Measurements from ENCODE around the gene RGS16.

The RGS16 gene

DNA sequence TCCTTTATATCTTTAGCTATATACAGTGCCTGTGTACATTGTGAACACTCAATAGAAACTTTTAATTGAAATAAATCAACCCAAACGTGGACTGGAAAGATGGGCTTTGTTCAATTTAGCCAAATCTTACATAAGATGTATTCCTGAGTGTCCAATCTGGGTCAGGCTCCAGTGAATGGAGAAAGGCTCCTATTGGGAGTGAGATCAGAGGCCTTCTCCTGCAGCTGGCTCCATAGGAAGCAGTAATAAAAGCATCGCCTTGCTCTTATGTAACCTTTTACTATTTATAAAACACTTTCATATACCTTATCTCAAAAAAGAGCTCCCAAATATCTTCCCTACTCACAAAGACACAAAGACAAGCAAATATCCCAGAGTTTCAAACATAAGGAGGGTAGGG lies 24.9 kb upstream of the RGS16 start:
- no peak for DNase-seq

DNA sequence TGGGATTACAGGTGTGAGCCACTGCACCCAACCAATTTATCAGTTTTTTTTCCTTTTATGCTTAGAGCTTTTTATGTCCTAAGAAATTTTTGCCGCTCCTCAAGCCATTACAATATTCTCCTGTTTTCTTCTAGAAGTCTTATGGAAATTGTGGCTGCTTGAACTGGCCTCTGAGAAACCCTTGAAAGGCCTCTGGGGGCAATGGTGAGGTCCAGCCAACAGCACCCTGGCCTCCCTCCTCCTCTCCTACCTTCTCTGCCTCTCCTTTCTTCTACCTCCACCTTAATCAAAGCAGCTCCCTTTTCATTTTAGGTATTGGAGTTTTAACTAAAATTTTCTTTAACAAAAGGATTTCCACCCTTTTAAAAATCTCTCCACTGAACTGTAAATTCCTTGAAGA lies 24.5 kb upstream of the RGS16 start:
- no peak for DNase-seq

DNA sequence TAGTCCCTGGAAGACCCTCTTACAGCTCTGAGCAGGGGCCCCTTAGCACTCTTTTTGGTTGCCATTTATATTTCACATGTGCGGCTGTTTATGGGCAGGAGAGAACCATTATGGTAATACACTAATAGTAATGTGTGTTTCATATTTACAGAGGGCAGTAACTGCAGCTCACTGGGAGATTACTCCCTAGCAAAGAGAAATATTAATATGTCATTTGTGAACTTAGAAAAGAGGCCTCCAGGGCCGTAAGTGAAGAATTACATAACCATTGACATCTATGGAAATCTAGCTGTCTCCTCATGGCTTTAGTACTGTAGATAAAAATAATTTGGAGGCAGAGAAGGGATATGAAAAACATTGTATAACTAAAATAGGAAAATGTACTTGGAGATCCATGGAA lies 23.4 kb upstream of the RGS16 start:
- DNase-seq = no peak

DNA sequence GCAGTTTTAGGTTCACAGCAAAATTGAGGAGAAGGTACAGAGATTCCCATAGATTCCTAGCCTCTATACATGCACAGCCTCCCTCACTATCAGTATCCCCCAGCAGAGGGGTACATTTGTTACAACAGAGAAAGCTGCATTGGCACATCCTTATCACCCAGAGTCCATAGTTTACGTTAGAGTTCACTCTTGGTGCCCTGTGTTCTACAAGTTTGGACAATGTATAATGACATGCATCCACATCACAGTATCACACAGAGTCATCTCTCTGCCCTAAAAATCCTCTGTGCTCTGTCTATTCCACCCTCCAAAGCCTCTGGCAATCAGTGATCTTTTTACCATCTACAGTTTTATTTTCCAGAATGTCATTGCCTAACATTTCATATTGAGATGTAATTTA lies 22.3 kb upstream of the RGS16 start:
- no peak for DNase-seq

DNA sequence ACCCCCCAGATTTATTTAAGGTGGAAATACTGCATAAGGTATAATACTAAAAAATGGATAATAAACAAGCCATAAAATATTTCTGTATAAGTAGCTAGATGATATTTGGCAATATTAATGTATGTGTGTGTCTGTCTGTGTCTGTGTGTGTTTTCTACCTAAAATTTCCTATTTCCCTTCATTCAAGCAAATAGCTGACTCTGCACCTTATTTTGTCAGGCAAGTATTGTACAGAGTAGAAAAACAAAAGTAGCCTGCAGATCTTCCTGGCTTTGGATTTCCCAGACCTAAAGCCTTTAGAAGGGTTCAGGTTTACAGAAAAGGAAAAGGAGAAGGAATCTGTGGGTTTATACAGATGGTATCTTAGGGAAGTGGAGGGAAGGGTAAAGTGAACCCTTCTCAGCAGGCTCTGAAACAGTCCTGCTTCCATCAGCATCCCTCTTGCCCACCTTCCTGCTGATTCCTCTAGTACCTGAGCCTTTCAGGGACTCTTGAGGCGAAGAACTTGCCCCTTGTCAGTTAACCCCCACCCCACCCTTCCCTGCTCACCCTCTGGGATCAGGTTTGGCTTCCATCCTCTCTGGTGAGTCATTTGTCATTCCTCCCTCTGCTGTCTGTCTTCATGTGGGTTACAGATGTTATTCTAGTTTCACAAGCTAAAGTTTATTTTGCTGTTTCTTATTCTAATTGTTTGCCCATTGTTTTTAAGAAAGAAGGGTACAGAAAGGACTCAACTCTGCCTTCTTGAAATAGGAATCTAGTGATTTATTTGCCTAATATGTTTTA lies 21.7 kb upstream of the RGS16 start:
- no peak for DNase-seq

DNA sequence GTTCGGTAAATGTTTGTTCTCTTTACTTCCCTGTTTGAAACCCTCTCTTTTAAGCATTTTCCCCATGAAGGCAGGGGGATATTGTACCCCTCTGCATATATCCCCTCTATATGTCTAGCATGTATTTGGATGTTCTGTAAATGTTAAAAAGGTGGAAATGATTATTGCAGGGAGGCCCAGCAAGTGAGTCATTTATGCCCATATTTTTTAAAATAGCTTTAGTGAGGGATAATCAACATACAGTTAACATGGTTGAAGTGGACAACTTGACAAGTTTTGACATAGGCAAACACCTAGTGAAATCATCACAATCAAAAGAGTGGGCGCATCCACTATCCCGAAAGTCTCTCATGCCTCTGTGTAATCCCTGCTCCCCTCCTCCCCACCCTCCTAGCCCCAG lies 20.8 kb upstream of the RGS16 start:
- DNase-seq = no peak

DNA sequence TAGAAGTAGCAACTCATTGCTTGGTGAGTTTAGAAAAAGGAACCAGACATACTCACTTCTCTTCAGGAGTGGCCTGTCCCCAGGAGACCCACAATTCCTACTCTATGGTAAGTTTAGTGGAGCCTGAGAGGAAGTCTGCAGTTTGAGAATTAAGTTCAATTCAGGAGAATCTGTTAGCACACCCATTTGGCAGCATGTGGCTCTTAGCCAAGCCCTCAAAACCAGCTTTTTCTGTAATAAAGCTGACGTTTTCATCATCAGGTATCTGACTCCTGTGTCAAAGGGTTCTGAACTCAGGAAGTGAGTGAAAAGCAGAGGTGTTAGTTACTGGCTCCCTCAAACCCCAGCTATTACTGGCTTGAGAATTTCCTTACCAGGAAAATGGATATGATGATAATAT lies 20.4 kb upstream of the RGS16 start:
- no peak for DNase-seq

DNA sequence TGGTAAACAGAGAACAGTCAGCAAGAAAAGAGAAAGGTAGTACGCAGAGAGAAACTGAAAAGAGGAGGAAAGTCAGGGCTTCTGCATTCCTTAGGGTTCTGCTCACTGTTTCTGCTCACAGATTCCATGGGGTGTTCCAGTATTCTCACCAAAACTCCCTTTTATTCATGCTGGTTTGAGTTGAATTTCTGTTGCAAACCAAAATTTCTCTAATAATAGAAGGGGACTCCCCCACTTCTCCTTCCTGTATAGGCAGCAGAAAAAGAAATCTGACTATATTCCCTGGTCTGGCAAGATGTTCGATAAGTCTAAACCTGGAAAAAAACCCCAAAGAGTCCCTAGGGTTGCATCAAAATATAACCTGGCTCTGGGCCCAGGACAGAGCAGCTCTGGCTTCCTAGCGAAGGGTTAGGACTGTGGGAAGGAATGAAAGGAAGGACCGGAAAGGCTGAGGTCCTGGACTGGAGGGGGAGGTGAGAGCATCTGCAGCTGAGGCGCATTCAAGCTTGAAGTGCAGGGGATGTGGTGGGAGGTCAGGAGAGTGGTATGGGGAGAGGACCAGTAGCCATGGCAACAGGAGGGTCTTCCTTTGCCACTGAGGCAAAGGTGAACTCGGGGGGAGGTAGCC lies 18.8 kb upstream of the RGS16 start:
- no peak for DNase-seq

DNA sequence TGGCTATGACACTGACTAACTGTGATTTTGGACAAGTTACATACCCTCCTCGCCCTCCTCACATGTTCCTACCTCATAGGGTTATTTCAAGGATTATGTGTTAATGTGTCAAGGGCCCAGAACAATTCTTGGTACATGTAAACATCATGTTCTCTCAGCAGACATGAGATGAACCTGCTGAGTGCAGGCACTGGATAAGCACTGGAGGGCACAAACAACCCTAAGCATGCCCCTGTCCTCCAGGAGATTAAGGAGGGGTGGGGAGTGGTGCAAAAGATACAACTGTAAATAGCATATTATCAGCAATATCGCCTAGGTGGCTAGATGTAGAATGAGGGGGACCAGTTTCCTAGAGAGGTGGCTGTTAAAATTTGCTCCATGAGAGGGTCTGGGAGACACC lies 17.7 kb upstream of the RGS16 start:
- no peak for DNase-seq

DNA sequence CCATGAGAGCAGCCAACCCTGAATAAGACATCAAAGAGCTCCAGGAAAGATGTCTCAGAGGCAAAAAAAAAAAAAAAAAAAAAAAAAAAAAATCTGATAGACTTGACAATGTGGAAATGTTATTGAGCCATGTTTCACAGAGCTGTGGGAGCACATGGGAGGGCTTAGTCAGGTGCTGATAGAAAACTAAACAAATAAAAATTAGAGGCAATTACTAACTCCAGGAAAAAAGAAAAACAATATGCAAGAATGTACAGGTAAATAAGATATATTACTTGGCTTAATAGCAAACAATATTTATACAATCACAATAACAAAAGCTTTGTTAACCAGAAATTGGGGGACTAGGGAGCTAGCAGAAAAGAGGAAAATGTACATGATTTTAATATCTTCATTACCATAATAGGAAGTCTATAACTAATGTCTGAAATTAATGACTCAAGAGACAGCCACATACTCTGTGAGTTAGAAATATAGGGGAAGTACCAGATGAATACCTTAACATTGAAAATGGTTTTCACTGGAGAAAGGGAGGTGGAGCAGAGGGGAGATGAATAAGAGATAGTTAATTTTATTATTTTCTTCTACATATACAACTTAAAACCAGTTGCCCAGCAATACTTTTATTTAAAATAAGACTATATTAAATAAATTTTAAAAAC lies 16.9 kb upstream of the RGS16 start:
- no peak for DNase-seq

DNA sequence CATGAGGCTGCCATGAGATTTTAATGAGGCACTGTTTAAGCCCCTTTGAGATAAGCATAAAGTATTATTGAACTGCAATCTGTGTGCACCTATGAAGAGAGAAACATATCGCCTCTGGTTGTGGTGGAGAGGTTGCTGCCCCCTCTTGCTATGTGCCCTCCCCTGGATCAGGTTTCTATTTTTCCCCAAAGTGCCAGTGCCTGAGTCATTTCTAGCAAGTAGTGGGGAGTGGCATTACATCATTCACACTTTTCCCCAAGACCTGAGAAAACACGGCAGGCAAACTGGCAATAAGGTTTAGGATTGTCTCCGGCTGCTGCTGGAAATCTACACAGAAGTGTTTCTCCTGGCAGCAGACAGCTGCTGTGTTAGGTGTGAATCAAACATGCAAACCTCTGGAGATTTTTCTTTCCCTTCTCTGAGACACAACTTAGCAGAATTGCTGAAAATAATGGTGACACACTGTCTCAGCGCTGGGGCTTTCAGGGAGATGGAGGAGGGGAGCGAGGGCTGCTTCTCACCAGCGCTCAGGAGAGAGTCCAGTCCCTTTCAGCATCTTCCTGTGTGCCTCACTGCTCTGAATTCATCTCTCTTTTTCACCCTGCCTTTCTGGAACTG lies 13.7 kb upstream of the RGS16 start:
- no peak for DNase-seq

DNA sequence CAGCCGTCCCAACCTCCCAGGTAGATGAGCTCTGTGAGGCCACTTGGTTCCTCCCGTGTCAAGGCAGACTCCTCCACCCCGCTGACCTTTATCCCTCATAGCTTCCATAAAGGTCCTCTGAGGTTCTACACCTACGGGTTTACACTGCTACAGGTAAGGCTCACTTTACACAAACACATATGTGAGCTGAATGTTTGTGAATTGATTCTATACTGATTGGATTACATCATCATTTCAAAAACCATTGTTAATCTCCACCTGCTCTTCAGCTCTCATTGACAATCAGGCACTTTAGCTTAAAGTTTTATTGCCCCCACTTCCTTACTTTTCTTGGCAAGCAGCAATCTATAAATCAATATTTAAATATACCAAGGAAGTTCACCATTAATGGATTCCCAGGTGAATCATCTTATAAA lies 12.8 kb upstream of the RGS16 start:
- DNase-seq = no peak

DNA sequence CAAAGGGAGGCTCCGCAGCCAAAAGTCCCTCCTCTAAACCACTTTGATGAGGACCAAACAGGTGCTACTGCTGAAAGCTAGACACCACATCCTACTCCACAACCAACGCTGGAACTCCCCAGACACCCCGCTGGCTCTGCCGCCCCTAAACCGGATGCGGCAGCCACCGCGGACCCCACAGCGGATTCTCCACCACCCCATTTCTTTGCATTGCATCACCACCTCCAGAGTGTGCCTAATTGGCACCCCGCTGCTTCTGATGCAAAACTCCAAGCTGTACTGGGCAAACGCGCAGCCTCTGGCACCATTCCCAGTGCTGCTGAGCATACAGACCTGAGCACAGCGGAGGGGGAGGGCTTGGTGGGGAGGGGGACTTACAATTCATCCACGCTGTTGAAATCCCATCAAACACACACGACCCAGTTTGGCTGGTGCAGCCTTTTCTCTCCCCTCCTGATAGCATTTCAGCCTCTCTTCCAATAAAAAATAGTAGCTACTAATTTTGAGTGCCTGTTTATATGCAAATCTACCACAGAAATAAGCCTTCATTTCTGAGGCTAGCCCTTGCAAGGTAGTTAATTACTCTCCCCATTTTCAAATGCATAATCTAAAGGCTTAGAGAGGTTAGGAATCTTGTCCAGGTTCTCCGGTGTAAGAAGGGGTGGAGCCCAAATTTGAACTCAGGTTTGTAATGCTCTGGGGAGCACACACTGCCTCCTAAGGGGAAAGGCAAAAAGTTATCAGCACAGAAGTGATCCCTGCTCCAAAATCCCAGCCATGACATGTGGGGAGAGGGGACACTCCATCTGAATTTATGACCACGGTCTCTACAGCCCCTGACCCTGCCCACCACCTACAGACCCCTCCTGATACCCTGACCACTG lies 12.2 kb upstream of the RGS16 start:
- DNase-seq = peak in 3 of 4 experiments; percentile 24 to 67 (median 52)

DNA sequence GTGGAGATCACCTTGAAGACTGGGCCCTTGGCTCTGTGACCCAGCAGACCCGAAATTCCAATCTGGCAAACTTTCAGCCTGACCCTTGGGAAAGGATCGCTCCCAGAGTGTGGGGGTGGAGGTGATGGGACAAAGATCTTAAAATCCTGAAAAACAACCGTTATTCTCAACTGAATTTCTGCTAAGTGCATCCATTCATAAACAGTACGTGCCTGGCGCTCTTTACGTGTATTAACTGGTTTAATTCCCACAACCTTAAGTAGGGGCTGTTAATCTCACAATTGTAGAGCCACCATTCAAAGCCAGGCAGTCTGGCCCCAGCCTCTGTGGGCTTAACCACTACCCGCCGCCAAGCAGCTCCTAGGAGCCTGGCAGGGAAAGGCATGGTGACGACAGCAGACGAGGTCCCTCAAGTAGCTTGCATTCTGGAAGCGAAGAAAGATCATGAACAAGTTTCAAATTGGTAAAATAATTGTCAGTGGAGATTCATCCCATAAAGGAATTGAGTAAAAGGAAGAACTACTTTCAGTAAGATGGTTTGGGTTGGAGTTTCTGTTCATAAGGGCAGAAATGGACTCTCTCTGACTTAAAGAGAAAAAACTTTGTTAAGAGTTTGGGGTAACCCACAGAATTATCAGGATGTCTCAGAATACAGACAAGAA lies 11.4 kb upstream of the RGS16 start:
- DNase-seq = peak in 1 of 4 experiments; percentile 12

DNA sequence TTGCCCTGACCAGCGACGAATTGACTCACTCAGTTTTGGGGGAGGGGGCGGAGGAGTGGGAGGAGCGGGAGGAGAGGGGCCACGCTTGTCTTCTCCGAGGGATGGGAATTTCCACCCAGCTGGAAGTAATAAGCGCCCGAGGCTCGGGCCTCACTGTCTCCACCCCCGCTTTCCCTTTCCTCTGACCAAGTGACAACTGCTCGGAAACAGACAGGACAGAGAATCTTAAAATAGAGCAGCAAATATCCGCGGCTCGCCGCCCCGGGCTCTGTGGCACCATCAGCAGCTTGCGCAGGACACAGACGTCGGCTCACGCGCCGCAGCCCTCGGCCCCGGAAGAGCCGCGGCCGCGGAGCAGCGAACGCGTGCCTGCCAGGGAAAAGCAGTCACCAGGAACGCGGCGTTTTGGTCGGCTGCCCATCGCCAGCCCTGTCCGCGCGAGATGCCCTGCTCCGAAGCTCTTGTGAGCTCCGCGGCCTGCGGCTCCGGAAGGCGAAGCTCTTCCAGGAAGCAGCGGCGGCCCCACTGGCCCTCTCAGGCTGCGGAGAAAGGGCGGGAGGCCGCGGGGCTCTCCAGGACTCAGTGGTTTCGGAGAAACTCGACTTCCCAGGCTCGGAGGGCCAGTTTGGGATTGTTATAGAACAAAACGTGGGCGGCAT lies 10.7 kb upstream of the RGS16 start:
- DNase-seq = peak in 1 of 4 experiments; percentile 36

DNA sequence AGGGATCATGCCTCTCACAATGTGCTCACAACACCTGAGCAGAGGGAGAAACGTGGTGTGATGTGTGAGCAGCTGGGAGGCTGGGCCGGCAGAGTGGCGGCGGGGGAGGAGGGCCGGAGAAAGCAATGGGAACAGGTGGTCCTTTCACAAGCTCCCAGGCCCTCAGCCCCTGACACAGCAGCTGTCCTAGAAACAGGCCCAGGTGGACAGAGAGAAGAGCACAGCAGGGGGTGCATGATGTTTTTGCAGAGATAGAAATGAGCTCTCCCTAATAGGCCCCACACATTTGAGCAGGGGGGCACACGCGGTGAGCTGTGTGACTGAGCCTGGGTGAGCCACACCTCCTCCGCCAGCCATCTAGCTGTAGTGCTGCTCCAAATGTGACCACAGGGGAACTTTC lies 7.6 kb upstream of the RGS16 start:
- no peak for DNase-seq

DNA sequence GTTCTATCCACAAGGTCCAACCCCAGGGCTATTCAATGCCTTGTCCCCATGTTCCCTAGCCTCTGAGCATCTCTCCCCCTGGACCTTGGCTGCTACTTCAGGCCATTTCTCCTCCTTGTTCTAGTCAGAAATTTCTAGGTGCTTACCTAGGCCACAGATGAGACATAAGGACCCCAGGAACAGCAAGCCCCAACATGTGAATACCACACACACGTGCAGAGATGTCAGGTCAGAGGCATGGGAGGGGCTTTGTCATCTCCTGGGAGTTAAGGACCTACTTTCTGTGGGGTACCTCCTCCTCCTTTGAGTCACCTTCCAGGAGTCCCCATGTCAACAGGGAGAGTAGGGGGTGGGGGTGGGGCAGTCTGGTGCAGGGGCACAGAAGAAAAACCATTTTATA lies 7.1 kb upstream of the RGS16 start:
- DNase-seq = no peak

DNA sequence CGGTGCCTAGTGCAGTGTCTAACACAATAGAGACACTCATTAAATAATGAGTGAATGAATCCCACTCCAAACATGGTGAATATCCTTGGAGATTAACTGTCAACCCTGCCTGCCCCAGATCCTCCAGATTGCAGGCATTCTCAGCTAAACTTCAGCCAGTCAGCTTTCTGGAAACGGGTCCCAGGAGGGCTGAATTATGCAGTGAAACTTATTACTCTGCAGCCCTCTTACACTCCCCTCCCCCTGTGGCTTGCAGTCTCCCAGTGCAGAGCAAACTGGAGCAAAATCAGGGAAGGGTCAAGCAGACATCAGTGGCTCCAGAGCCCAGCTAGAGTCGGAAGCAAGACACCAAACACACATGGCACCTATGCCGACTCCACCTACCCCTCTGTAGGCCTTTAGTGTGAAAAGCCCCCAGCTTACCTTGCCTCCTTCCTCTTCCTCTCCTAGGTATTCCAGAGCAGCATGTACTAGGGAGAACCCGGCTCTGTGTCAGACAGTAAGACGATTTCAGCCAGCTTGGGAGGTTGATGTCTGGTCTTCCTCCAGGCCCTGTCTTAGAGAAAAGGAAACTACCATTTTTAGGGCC lies 6.5 kb upstream of the RGS16 start:
- DNase-seq = no peak

DNA sequence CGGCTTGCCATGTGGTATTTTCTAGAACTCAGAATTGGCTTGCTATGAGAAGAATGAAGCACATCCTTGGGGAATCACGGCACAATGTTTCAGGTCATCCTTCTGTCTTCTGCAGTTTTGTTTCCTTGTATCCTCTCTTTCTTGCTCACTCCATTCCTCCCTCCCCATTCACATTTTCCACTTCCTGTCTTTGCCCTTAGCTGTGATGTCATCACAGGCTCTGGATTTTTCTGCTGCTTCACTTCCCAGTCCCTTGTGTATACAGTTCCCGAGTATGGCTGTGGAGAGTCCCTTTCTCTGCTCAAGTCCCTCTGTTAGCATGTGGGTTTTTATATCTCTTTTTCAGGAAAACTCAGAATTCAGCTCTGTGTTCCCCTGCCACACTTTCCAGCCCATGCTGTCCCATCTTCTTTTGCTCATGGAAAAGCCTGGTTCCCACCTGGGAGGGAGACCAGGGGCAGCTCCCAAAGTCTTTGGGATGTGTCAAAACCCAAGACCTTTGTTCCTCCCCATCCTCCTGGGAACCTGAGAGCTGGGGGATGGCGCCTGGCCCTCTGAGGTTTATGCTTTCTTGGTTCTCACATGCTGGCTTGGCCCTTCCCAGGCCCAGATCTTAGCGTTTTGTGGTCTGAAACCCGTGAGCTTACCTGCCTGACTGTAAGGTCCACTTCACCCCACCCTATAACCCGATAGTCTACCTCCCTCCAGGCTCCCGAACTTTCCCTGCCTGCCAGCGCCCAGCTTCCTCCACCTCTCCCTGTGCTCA lies 4.8 kb upstream of the RGS16 start:
- no peak for DNase-seq

DNA sequence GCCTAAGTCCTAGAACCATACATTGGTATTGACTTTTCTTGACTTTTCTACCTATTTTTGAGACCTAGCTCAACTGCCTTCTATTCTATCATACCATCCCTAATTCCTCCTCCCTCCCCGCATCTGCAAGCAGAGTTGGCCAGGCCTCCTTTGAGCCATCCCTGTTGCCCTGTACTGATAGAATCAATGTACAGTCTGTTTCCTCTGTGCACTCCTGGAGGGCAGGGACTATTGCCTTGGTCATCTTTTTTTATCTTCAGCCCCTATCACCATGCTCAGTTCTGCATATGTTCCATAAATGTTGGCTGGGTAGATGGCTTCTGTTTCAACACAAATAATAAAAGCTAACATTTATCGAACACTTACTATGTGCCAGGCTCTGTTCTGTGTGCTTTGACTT lies 4.0 kb upstream of the RGS16 start:
- no peak for DNase-seq

Measured in activated naive CD4-positive, alpha-beta T cell (primary cell).